HG03378 (cell line): Measurements from ENCODE around the gene GIGYF2.

Source experiments
- ATAC-seq: cut with Tn5 transposase; IDR thresholded peaks from one replicate; pipeline ENCODE4 v1.9.1; 2021; ENCODE audit warnings: mild to moderate bottlenecking, moderate library complexity; ENCODE audit not compliant: unreplicated experiment

GIGYF2 gene

DNA sequence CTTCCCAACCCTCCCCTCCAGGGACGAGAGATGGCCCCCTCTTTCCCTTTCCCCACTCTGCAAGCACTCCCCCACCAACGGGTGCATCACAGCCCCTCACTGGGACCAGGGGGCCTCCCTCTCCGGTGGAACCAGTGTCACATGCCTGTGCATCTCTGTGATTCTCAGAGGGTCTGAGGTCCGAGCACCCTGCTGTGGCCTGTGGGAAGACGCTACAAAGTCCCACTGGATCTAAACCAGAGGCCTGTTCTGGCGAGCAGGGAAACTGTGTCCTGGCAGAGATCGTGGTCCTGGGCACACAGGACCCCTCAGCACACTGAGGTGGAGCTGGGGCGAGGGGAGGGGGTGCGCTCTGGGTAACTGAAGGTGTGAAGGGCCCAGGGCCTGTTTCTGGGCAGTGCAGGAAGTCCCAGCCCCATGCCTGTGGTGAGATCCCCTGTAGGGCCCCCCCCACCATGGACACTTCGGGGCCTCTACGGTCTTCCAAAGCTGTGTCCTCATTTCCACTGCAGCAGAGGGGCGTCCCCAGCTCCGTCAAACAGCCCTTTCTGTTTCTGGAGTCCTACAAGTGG is 180.9 kb downstream of the GIGYF2 start:
- ATAC-seq: no peak

DNA sequence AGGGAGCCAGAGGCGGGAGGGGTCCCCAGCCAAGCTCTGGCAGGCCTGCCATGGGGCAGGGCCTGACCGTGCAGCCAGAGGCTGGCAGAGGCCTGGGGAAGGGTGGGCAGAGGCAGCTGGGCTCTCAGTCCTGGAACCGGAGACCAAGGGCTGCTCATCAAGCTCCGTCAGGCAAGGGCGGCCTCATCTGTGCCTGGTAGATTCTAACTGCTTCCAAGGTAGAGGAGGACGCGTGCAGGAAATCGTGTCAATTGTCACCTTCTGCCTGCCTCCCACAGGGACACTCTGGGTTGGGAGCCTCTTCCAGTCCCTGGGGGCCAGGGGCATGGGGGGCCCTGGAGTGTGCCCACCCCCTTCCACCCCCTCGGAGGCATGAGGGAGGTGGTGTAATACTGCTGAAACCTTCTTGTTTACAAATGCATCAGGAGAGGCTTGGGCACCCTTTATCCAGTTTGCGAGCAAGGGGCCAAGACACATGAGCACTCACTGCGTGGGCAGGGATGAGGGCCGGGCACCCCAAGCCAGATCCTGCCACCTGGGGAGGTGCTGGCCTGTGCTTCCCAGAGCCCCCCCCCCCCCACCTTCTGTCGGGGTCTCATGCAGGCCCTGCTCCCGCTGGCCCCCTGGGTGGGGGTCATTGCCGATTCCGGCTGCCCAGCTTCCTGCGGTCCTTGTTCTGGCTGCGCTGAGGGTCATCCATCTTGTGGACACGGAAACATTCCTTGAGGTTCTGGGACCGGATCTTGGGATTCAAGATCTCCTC is 181.9 kb downstream of the GIGYF2 start:
- ATAC-seq: no peak

DNA sequence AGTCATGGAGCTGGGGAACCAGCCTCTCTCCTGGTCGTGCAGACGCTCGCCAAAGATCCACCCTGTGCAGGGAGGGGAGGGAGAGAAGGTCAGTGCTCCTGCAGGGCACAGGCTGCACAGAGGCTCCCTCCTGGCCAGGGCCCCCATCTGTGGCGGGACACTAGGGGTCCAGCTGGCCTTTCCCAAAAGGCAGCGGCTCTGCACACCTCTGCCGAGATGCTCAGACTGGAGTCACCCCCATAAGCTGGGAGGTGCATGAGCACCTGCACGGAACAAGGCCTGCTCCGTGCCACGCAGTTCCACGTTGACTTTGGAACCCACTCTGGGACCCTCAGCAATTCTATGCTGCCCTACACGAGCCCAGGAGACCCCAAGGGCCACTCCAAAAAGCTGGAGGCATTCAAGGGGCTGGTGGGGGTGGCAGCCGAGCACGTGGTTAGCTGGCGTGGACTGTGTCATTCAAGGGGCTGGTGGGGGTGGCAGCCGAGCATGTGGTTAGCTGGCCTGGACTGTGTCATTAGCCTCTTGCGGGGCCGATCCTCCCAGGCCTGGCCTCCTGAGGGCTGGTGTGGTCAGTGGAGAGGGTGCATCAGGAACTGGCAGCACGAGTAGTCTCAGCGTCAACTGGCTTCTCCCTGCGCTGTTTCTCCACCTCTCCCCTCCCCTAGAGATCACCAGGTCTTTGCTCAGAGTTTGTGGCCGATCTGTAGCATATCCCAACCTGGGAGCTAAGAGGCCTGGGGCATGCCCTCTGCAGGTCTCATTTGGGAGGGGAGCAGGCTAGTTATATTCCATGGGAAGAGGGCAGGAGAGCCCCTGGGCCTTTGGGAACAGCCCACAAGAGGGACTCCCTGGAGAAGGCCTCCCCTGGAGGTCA is 182.7 kb downstream of the GIGYF2 start:
- ATAC-seq: no peak

DNA sequence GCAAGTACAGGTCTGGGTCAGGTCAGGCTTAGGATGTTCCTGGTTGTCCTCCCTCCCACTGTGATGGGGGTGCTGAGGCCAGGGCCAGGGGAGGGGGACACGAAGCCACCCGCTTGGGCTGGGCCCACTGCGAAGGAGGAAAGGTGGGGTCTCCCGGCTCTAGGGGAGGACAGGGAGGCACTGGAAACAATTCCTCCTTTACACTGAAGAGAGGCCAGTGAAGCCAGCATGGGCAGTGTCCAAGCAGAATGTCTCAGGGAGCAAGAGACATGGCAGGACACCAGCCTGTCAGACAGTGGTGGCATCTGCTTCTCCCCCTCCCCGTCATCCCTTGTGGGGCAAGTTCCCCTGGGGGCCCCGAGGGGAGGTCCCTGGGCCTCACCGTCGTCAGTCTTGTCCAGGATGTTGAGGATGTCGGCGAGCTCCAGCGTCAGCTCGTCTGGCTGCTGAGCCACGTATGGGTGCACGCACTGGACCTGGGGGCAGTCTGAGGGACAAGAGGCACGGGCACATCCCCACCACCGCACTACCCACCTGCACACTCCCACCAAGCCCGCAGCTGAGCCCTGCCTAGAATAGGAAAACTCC is 183.7 kb downstream of the GIGYF2 start:
- ATAC-seq: no peak

DNA sequence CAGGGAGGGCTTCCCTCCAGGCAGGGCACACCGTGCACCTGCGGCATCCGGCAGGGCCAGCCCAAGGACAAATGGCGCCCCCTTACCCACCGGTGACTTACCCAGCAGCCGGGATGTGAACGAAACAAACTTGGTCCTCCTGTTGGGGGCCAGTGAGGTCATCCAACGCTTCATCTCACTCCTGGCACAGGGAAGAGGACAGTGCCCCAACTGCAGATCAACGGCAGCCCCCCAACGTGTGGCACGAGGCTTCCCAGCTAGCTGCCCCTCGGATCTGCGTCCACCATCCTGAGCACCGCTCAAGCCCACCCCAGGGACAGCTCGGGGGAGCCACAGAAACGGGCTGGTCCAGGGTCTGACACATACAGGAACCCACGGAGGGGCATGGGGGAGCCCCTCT is 185.0 kb downstream of the GIGYF2 start:
- no peak for ATAC-seq

DNA sequence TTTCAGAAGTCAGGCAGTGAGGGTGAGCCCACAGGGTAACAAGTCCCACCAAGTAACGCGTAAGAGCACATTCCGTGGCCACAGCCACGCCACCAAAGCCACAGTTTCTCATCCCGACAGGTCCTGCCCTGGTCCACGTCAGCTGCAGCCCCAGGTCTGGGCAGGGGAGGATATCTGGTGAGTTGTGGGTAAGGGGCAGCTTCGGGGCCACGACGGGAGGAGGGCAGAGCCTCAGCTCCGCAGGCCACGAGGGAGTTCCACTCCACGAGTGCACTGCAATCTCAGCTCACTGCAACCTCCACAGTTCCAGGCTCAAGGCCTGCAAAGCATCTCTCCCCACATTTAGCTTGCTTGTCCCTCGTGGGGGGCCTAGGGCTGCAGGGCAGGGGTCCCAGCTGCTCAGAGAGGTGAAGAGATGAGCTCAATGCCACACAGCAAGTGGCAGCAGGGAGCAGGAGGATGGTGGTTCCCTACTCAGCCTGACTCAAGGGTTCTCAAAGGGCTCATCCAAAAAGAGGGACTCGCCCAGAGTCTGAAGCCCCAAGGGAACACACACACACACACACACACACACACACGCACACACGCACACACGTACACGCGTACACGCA is 185.5 kb downstream of the GIGYF2 start:
- ATAC-seq: no peak

DNA sequence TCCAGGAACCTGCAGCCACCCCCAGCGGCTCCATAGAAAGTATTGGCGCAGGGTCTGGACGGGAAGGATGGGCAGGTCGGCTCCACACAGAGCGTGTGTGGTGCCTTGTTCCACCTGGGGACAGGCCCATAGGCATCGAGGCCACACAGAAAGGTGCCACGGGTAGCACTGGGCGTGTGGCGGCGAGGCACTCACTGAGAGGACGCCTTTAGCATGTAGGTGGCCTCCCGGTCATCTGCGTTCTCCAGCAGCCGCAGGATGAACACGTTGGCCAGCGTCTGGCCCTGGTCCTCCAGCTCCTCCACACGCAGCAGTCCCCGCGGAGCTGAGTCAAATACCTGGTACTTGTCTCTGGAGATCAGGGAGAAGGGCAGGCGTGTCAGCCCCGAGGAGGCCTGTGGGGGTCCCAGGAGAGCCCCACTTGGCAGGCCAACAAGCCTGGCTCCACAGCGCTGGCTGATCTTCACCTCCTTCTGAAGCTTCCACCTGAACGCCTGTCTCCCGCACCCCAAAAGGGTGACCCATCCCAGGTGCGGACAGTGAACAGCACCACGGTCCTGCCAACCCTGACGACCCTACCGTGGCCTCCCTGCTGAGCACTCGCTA is 186.1 kb downstream of the GIGYF2 start:
- ATAC-seq: no peak

DNA sequence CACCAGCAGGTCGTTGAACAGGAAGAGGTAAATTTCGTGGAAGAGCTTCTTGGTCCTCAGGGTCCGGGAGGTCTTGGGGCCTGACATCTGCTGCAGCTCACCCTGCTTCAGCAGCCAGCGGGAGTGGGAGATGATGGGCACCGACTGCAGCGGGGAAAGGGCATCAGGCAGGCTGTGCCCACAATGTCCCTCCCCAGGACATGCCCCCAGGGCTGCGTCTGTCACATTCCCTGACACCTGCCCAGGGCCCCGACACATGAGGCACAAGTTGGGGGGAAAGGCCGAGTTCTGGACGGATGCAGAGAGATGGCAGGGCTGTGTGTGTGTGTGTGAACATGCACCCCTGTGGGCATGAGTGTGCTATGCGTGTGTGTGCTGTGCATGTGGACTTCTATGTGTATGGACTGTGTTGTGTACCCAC is 186.9 kb downstream of the GIGYF2 start:
- no peak for ATAC-seq

DNA sequence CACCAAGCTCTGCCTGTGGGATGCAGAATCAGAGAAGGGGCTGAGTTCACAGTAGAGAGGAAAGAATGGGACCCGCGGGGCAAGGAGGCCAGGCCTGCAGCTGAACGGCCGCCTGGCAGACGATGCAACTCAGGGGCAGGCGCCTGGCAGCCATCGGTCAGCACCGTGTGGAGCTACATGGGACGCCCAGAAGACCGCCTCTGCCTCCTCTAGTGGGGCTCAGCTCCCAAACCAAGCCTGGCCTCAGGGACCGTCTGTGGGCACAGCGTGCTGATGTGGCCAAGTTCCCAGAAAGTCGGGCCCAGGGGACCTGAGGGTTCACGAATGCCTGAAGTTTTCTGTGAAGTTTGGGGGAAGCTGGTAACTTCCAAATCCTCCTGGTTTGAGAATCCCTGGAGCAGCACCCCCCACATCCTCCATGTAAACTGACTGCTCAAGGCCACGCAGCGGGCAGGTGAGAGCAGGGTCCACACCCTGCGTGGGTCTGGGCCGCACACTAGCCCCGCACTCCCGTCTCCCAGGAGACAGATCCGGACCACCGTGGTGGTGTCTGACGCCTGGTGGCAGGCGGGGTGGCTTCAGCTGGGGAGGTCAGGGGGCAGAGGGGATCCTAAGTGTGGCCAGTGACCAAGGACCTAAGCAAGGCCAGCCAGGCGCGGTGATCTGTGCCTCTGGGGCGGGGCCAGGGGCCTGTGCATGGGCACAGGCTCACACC is 187.6 kb downstream of the GIGYF2 start:
- ATAC-seq: no peak

DNA sequence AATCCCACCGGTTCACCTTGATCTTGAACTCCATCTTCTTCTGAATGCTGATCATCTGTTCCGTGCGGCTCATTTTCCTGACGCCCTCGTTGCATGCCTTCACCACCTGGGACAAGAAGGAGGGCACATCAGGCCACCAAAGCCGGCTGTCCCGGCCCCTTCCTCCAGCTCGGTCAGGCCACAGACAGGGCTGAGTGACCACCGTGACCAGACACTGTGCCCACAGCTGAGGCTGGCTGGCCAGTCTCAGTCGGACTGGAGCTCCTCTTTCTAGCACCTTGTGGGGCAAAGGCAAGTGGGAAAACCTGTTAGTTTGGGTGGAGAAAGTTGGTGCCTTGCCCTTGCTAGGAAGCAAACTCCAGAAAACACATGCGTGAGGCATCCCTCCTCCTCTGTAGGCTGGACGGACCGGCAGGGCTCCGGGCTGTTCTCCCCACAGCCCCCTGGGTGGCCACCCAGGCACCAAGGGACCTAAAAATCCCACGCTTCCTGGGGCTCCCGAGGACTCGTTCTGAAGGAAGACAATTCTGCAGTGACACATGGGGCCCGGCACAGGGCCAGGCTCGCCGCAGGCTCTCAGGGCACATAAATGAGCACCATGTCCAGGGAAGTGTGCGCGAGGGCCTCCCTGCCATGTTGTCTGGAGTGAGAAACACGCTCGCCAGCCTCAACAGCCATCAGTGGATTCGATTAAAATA is 188.3 kb downstream of the GIGYF2 start:
- no peak for ATAC-seq

DNA sequence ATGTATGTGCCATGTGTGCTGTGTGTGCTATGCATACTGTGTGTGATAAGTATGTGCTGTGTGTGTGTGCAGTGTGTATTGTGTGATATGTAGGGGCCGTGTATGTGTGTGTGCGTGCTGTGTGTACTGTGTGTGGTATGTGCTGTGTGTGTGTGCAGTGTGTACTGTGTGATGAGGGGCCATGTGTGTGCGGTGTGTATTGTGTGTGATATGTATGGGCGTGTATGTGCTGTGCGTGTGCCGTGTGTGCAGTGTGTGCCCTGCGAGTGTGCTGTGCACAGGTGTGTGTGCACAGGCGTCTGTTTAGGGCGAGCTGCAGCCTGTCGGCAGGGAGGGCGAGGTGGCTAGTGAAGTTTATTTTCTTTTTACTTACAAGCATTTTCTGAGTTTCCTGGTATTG is 189.0 kb downstream of the GIGYF2 start:
- ATAC-seq: no peak

DNA sequence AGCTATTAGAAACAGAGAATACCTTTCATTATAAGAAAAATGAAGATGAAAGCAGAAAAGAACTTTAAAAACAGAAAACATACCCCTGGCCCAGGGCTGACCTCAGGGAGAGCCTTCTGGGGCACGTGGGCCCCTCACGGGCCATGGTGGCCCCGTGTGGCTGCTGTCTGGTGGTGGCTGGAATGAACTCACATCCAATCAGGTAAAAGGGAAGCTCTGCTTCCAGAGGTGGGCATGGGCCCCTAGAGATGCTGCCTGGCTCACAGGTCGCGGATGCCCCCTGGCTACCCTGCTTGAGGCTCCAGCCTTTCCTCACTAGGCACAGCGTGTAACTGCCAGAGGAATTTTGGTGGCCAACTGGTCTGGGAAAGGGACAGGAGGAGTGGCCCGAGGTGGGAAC is 189.5 kb downstream of the GIGYF2 start:
- no peak for ATAC-seq

DNA sequence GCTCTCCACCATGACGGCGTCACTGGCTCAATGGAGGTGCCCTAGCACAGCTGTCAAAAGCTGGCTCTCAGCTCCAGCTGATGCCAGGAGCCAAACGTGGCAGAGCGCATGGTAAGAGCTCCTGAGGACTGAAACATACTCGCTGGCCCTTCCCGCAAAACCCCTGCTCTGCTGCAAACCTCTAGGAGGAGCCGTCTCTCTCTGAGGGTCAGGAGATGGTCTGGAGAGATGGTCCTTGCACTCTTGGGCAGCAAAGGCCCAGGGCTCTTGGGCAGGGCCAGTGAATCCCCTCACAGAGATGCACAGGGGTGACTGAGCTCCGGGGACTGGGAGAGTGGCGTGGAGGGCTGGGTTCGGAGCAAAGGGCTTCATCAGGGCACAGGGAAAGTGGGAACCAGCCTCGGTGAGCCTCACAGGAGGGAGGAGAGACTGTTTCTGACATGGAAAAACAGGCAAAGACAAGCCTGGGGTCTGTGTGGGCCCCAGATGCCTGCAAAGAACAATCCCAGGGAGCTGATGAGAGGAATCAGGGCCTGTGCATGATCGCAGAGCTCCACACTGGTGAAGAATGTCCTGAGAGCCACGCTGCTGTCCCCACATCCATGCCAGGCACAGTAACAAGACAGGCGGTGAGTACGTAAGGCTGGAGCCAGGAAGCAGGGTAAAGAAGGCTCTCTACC is 190.2 kb downstream of the GIGYF2 start:
- no peak for ATAC-seq

DNA sequence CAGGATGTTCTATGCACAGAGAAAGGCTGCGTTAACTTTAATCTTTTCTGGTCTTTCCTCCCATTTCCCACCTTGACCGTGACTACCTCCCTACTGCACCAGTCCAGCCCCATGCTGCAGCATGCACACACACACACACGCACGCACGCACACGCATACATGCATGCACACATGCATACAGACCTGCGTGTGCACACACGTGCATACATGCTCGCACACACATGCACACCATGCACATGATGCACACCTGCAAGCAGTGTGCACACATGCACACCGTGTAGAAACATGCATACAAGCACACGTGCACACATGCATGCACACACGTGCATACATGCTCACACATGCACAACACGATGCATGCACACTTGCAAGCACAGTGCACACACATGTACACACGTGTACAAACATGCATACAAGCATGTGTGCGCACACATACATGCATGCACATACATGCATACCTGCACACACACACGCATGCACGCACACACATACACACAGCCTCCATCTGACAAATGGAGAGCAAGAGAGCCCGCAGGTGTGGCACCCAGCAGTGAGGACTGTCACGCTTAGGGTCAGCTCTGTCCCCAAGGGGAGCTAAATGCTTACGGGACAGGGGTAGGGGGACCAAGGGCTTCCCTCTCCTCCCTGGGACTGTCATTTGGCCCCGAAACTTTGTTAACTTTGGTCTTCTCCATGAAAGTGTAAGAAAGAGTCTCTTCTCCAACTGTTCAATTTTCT is 191.1 kb downstream of the GIGYF2 start:
- no peak for ATAC-seq

DNA sequence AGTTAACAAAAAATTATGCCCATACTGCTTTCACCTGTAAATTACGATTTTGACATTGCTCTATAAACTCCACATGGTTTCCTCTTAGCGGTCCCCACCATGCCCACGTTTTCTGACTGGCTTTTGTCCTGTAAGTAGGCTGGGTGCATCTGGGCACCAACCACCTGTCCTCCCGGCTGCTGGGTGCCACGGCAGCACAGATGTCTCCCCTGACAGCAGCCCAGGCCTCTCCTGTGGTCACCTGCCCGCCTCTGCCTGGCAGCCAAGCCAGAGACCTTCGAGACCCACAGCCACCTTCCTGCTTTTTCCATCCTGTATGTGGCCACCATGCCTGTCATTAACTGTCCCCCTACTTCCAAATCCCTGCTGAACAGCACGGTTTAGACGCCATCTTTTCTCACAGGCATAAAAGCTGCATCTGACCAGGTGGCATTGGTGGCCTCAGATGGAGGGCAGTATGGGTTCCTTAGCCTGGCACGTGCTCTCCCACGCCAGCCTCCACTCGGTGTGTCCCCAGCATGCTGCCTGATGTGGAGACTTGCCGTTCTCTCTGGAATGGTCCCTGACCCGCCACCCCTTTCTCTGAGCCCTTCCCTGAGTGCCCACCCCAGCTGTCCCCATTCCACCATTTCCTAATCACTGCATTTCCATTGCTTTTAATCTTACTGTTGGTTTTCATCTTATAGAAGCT is 191.9 kb downstream of the GIGYF2 start:
- no peak for ATAC-seq

DNA sequence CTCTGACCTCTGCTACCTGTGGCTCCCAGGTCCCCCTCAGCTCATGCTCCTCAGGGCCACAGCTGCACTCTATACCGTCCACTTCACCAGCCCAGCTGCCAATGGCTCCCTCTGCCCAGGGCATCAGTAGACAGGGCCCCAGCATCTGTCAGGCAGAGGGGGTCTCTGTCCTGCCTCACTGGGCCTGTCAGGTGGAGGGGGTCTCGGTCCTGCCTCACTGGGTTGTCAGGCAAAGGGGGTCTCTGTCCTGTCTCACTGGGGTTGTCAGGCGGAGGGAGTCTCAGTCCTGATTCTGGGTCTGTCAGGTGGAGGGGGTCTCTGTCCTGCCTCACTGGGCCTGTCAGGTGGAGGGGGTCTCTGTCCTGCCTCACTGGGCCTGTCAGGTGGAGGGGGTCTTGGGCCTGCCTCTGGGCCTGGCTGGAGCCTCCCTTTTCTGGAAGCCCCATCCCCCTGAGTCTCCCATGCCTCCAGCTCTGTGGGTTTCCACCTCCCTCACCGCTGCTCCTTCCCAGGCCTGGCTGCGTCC is 192.8 kb downstream of the GIGYF2 start:
- no peak for ATAC-seq

DNA sequence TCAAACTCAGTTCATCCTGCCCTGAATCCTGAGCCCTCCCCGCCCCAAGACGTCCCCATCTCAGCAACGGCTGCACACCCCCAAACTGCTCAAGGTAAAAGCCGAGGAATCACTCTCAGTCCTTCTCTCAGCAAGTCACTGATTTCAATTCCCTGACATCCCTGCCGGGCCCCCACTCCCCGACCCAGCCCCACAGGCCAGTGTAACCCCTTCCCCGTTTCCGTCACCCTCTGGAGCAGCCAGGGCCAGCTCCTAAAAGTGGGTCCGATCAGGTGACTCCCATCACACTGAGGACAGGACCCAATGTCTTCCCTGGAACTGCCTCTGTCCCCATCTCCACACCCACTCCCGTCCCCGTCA is 193.4 kb downstream of the GIGYF2 start:
- ATAC-seq: no peak
